Activated CD8-positive, alpha-beta memory T cell treated with anti-CD3 and anti-CD28 coated beads for 4 hours (primary cell): ENCODE measurements around the gene TINAGL1.

ENCODE experiments used
- DNase-seq, 2 donors: peaks; one replicate each; pipeline ENCODE4 v3.0.0-alpha.2; 2020; ENCODE audit warnings: low read depth in 2 of 2

Gene TINAGL1, protein sequence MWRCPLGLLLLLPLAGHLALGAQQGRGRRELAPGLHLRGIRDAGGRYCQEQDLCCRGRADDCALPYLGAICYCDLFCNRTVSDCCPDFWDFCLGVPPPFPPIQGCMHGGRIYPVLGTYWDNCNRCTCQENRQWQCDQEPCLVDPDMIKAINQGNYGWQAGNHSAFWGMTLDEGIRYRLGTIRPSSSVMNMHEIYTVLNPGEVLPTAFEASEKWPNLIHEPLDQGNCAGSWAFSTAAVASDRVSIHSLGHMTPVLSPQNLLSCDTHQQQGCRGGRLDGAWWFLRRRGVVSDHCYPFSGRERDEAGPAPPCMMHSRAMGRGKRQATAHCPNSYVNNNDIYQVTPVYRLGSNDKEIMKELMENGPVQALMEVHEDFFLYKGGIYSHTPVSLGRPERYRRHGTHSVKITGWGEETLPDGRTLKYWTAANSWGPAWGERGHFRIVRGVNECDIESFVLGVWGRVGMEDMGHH

DNA sequence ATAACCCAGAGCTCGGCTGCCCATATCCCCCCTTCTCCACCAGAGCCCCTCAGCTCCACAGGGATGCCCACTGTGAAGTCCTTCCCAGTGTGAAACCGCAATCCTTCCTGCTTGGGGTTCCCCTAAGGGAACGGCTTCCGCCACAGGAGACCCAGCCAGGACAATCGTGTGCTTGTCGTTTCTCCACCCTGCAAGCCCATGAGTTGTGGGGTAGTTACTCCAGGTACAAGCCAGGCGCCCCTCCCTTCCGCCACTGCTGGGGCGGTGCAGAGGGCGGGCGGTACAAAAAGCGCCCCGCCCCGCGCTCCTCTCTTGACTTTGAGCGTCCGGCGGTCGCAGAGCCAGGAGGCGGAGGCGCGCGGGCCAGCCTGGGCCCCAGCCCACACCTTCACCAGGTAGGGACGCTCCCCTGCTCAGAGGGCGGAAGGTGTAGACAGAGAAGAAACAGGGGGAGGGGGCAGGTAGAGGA lies at the start of gene TINAGL1:
Gene TINAGL1, plus strand, starts transcription at position 315 of the 469 bp plus-strand sequence. CDS start 634 bp downstream, outside the sequence.
- no peak for DNase-seq

DNA sequence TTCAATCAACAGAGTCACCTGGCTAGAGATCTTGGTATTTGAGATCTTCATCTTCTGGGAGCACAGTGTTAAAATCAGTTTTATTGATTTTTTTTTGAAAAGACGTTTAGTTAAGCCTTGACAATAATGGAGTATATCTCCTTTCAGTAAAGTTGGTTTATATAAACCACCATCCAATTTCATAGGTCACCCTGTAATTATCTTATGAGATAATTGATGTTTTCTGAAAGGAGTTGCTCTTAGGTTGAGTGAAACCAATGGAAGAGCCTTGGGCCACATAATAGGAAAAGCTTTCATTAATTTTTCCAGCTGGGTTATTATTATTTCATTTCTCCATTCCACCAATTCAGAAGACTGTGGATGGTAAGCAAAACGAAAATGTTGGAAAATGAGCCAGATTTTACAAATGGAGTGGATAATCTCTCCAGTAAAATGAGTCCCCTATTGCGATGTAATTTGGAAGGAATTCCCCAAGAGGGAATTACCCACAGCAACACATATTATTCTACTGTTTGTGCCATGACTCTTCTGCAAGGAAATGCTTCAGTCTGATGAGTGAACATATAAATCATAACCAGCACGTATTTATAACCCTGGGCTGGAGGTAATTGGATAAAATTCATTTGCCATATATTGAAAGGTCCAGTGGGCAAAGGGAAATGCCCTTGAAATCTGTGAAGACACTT lies 46.2 kb upstream of the TINAGL1 start:
- no peak for DNase-seq

DNA sequence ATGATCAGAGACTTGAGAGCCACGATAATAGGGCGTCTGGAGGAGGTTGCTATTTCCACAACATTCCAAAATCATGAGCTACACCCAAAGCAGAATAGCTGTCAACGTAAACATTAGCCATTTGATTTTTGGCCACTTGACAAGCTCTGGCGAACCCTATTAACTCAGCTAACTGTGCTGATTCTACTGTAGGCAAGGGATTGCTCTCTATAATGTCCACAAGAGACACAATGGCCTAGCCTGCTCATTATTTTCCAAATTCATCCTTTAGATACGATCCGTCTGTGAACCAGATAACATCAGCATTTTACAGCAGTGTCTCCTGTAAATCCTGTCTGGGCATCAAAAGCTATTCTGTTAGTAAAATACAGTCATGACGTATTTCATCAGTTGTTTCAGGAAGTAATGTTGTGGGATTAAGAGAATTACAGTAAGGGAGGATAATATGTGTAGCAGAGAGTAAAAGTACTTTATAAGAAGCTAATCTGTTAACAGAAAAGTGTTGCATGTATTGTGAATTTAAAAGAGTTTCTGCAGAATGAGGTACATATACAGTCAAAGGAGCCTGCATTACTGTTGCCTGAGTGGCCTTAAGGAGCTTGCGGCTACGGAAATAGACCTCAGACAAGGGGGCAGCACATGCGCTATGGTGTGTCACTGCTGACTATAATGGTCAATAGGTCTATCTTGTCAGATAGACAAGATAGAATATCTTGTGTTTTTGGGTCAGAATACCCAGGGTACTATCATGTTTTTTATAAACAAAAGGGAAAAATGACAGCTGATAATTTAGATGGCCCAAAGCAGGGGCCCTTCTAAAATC lies 44.9 kb upstream of the TINAGL1 start:
- DNase-seq: no peak

DNA sequence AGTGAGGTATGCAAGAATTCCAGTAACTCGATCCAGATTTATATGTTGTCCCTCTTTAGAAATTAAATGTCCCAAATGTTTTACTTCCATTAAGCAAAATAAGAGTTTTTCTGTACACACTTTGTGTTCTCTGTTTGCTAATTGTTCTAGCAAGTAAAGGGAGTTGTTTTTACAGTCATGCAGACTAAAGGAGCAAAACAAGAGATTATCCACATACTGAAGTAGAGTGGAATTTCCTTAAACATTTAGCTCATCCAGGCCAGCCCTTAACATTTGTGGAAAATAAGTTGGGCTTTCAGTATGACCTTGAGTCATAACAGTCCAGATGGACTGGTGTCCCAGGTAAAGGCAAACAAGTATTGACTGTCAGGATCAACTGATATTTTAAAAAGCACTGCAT lies 44.1 kb upstream of the TINAGL1 start:
- no peak for DNase-seq

DNA sequence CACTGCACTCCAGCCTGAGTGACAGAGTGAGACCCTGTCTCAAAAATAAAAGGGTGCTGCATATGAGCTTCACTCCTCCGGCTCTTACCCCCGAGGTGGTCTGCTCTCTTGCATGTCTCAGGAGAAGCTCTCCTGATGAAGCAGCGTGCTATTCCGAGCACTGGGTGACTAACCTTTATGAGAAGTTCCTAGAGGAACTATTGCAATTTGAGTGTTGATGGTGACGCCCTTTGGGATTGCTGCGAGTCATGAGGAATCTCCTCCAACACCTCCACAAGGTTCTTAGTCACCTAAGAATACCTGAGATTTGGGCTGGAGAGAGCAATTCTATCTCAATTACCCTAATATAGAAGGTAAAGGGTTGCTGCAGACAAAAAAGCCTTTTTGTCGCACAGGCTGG lies 40.8 kb upstream of the TINAGL1 start:
- DNase-seq: no peak

DNA sequence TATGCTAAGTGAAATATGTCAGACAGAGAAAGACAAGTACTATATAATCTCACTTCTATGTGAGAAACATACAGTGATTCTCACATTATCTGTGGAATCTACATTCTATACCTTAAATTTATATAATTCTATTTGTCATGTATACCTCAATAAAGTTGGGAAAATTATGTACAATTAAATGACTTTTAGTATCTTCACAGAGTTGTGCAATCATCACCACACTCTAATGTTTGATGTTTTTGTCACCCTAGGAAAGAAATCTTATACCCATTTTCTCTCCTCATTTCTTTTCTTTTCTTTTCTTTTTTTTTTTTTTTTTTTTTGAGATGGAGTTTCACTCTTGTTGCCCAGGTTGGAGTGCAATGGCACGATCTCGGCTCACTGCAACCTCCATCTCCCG lies 37.0 kb upstream of the TINAGL1 start:
- DNase-seq: no peak

DNA sequence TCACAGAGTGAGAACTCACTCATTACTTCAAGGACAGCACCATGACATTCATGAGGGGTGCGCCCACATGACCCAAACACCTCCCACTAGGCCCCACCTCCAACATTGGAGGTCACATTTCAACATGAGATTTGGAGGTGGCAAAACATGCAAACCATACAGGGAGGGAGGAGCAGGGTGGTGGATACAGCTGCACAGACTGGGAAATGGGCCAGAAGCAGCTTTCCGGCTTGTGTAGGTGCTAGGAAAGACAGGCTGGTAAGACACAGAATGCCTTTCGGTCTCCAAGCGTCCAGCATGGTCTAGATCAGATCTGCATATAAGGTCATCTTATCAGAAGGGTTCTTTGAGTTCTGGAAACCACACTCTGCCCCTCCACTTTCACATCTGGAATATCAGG lies 35.1 kb upstream of the TINAGL1 start:
- no peak for DNase-seq

DNA sequence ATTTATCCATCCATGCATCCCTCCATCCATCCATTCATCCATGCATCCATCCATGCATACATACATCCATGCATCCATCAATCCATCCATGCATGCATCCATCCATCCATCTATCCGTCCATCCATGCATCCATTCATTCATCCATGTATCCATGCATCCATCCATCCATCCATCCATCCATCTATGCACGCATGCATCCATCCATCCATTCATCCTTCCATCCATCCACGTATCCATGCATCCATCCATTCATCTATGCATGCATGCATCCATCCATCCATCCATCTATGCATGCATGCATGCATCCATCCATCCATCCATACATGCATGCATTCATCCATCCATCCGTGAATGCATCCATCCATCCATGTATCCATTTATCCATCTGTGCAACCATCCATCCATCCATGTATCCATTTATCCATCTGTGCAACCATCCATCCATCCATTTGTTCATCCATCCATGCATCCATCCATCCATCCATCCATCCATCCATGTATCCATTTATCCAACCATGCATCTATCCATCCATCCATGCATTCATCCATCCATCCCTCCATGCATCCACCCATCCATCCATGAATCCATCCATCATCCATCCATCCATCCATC lies 30.3 kb upstream of the TINAGL1 start:
- no peak for DNase-seq

DNA sequence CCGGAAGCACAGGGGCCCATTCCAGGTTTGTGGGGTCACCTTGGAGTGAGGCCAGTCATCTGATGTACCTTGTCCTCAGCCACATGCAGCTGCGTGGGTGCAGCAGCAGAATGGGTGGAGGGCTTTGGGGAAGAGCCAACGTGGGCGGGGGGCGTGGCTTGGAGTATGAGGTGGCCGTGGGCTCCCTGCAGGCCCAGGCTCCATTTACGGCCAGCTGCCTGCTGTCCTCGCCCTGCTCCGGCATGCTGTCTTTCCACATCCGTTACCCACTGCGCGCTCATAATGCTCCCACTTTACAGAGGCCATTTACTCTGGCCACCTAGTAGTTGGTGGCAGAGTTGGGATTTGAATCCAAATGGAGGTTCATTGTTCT lies 27.8 kb upstream of the TINAGL1 start:
- no peak for DNase-seq

DNA sequence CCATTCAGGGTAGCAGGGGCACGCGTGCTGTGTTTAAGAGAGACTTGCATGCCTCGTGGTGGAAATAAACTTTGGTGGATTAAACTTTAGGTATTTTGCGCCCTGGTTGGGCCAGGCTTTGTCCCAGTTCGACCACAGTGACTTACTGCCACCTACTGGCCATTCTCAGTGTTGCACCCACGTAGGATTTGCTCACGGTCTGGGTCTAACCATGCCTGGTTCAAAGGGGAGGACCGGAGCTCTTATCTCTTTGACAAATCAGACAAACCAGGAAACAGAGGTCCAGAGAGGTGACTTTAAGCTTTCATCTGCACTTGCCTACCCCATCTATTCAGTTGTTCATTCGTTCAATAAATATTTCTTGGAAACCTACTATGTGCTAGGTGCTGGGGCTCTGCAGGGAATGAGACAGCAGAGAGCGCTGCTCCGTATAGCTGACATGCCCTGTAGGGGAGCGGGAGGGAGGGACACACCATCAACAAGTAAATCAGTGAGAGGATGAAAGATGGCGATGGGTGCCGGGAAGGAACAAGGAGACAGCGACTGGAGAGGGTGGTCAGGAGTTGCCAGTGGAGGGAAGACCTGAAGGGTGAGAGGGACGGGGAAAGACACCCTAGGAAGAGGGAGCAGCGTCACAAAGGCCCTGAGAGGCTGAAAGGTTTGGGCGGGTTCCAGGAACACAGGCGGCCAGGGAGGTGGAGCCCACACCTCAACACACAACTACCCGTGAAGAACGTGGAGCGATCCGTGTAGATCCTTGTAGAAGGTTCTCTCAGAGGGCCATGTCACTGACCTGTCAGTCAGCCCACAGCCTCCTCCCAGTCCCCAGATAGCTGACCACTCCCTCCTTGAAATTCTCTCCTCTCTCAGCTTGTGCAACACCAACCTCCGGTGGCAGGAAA lies 27.2 kb upstream of the TINAGL1 start:
- DNase-seq: peak; percentile 55 to 76

DNA sequence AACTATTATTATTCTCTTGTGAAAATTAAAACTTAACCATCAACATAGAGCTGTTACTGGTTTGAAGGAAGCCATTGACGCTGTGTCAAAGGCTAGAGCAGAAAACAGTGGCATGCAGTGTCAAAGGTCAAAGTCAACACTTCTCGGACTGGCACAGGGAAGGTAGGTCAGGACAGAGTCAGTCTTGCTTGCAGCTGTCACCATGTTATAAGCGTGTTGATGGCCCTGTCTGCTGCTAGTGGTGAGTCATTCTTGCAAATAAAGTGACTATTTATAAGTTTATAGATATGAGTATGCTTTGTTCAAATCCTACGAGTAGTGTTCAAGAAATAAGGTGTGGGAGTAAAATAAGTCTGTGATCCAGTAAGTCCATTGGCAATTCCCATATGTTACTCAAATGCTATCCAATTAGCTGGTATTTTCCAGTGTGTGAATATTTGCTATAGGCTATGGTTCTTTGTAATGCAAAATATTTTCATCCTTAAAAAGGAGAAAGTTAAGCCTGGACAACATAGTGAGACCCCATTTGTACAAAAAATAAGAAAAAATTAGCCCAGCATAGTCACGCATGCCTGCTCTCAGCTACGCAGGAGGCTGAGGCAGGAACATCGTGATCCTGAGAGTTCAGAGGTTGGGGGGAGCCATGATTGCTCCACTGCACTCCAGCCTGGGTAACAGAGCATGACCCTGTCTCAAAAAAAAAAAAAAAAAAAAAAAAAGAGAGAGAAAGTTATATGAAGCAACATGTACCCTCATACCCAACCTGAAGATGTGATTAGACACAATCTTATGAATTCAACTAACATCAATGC lies 26.3 kb upstream of the TINAGL1 start:
- no peak for DNase-seq

DNA sequence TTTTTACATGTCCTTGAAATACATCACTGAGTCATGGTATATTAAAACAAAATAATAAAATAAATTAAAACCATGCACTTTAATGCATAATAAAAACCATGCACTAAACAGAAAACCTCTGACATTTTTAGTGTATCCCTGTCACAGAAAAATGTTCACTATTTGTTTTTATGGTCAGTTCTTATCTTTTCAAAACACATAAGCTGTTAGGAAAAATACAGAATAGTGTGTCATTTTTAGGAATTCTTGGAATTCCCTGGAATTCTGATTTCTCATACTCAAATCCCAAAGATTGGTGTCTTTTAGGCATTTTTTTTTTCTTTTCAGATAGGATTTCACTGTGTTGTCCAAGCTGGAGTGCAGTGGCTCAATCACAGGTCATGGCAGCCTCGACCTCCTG lies 25.1 kb upstream of the TINAGL1 start:
- DNase-seq: no peak

DNA sequence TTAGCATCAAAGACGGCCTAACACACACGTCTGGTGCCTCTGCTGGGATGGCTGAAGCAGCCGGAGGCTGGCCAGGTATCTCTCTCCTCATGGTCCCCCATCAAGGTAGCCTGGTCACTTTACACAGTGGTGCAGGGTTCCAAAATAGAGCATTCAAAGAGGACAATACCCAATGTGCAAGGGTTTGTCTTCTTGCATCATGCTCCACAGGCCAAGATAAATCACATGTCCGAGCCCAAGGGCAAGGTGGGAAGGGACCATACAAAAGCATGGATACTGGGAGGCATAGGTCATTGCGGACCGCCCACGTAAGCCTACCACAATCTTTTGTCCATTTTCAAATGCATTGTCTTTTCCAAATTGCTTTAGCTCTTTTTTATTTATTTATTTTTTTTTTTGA lies 23.8 kb upstream of the TINAGL1 start:
- DNase-seq: no peak

DNA sequence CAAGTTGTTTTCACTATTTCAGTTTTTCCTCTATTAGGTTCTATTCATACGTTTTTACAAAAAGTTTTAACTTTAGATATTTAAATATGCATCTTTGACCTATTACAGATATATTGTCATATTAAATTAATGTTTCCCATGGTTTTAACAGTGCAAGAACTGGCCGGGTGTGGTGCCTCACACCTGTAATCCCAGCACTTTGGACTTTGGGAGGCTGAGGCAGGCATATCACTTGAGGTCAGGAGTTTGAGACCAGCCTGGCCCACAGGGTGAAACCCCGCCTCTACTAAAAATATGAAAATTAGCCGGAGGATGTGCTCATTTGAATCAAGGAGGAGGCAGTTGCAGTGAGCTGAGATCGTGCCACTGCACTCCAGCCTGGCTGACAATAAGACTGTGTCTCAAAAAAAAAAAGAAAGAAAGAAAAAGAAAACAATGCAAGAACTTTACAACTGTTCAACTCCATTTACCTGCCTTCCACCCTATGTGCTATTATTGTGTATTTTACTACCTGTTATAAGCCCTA lies 19.8 kb upstream of the TINAGL1 start:
- DNase-seq: no peak

DNA sequence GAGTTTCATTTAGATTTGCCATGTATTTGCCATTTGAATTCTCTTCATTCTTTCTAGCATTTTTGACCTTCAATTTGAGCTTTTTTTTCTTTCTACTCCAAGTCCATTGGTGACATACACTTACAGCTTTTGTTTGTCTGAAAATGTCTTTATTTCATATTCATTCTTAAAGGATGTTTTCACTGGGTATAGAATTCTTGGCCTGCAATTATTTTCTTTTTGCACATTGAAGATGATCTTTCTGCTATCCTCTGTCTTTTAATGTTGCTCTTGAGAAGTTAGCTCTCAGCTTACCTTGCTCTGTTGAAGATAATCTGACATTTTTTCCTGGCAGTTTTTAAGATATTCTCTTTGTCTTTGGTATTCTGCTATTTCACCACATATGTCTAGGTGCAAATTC lies 16.6 kb upstream of the TINAGL1 start:
- DNase-seq: no peak

DNA sequence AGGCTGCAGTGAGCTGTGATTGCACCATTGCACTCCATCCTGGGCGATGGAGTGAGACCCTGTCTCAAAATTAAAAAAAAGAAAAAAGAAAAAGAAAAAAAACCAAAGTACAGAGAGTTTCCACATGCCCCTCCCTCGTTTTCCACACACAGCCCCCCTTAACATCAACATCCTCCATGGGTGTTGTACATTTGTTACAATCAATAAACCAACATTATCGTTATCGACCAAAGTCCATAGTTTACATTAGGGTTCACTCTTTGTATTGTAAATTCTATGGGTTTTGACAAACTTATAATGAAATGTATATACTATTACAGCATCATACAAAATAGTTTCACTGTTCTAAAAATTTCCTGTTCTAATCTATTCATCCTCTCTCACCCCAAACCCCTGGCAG lies 15.9 kb upstream of the TINAGL1 start:
- DNase-seq: no peak

DNA sequence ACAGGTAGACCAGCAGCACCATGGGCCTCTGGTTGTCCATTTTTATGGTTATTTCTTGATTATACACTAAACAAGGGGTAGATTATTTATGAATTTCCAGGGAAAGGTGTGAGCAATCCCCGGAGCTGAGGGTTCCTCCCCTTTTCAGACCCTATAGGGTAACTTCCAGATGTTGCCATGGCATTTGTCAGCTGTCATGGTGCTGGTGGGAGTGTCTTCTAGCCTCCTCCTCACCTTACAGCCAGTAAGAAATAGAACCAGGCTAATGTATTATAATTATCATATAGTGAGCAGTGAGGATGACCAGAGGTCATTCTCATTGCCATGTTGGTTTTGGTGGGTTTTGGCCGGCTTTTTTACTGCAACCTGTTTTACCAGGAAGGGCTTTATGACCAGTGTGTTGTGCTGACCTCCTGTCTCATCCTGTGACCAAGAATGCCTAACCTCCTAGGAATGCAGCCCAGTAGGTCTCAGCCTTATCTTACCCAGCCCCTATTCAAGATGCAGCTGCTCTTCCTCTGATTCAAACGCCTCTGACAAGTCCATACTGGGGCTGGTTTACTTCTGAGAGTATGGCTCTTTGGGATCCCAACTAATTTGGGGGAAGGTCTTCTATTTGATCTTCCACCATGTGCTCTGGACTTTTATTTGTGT lies 13.5 kb upstream of the TINAGL1 start:
- no peak for DNase-seq

DNA sequence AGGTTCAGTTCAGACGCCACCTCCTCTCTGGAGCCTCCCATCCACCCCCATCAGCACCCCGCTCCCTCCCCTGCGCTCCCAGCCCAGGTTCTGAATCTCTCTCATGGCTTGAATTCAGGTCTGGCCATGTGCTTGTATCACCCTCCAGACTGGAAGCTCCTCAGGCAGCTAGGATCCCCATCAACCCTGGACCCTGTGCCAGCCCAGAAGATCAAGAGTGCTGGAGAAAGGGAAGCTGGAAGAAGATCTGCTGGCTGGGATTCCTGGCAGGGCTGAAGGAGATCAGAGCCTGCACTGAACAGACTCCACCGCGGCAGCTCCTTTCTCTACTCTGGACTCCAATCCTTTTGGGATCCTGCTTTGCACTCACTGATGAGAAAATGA lies 11.7 kb upstream of the TINAGL1 start:
- no peak for DNase-seq

DNA sequence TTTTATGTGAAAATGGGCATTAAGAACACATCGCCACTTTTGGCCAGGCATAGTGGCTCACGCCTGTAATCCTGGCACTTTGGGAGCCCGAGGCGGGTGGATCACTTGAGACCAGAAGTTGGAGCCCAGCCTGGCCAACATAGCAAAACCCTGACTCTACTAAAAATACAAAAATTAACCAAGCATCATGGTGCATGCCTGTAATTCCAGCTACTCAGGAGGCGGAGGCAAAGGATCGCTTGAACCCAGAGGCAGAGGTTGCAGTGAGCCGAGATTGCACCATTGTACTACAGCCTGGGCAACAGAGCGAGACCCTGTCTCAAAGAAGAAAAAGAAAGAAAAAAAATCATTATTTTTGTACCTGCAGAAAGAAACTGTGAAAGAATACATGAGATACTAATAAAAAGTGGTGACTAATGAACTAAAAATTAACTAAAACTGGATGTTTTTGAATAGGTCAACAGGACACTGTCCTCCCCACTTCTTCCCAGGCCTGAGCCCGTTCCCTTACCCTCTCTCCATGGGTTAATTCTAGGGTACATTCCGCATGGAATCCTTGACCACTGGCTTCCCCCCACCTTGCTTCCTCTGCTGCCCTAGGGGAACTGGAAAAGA lies 8.3 kb upstream of the TINAGL1 start:
- DNase-seq: no peak
